Measurements from ENCODE around the gene KYNU.
A peak's percentile ranks its signal among the peaks of the same experiment; 100 is the strongest.

KYNU gene

DNA sequence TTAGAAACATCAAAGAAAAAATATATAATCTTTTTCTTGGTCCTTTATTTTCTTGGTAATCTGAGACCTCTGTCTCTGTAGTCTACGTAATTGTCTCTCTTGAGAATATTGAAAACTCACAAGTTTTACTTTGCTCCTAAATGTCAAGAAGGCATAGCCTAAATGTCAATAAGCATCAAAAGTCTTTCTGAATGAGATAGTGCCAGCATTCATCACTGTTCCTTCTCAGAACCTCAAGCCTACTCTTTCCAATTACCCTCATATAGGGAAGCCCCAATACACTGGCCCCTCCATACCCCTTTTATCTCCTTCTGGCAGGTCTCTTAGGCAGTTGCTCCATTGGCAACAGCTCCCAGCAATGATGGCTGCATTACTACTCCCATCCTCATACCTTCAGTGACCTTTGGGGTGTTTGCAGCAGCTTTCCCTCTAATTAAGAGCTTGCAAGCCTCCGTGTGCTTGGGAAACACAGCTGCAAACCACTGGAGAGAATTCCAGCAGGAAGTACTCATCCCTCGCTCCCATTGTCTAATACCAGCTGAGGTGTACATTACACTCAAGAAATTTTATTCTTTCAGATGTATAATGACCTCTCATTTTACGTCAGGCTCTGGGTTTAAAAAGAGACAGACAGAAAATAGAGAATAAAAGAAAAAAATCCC is 95.8 kb downstream of the KYNU start:
- DNase-seq, result no peak
- Histone ChIP-seq H3K36me3 (replicated peaks) (no peaks in the 10 kb centered on the region), H3K27me3 (replicated peaks) (no peaks in the 10 kb centered on the region), H3K27ac (peak overlapping the region; percentile 67), H3K4me3 (ENCODE audit: low read depth, low read length) (no peak overlapping the region)
- in situ Hi-C loops (cut with HindIII; ENCODE audit: low pct_ligation_motif_present, low sequenced_read_pairs), result no loop called here
- TF ChIP-seq, protein P1, sequence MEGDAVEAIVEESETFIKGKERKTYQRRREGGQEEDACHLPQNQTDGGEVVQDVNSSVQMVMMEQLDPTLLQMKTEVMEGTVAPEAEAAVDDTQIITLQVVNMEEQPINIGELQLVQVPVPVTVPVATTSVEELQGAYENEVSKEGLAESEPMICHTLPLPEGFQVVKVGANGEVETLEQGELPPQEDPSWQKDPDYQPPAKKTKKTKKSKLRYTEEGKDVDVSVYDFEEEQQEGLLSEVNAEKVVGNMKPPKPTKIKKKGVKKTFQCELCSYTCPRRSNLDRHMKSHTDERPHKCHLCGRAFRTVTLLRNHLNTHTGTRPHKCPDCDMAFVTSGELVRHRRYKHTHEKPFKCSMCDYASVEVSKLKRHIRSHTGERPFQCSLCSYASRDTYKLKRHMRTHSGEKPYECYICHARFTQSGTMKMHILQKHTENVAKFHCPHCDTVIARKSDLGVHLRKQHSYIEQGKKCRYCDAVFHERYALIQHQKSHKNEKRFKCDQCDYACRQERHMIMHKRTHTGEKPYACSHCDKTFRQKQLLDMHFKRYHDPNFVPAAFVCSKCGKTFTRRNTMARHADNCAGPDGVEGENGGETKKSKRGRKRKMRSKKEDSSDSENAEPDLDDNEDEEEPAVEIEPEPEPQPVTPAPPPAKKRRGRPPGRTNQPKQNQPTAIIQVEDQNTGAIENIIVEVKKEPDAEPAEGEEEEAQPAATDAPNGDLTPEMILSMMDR (IDR thresholded peaks at IDR 0.05; ENCODE audit: low read depth, low read length, missing control alignments), result no peak

DNA sequence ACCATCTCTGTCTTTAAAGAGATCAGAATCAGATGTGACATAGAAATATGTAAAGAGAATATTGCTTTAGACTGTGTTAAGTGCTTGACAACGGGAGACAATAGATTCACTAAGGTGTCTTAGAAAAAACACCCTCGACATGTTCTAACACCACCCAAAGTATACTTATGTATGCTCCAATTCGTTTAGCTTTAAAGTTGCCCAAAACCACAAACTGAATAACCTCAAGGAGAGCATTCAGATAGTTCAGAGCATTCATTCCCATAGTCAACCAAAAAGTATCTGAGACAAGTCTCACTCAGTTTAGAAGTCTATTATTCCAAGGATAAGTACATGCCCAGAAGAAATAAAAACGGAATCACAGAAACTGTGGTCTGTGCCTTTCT is 96.4 kb downstream of the KYNU start:
- H3K27me3 ChIP-seq (replicated peaks), result no peaks in the 10 kb centered on the region
- H3K27ac ChIP-seq, result peak overlapping the region; percentile 67
- in situ Hi-C loops (cut with HindIII; ENCODE audit: low pct_ligation_motif_present, low sequenced_read_pairs), result no loop called here
- no peak overlapping the region for H3K4me3 ChIP-seq (ENCODE audit: low read depth, low read length)
- TF ChIP-seq, protein P1 (IDR thresholded peaks at IDR 0.05; ENCODE audit: low read depth, low read length, missing control alignments), result no peak
- DNase-seq, result no peak
- H3K36me3 ChIP-seq (replicated peaks), result no peaks in the 10 kb centered on the region

DNA sequence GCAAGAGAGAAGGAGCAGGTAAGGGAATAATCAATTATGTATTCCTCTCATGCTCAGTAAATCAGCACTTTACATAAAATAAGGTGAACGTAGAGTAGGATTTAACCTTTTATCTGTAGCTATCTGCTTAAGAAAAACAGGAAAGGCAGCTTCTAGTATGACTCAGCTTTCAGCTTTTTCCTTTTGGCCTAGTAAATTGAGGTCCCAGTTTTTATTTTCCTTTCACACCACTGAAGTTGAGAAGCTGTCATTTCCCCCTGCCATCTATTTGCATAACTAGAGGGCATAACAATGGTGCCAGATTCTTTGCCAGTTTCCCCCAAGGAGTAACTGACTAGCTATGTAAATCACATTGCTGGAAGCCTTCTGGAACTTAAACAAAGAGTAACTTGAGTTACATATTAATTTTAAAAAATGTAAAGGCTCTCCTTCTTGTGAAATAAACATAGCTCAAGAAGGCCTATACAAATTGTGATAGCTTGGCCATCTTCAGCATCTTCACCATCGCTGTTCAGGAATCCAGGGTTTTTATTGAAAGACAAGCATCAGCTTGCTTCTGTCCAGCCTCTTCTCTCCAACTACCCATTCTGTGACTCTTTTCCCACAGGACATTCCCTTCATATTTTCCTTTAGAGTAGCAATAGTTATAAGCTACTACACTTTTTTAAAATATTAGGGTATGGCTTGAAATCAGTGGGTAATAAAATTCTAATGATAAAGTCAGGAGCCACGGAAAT is 97.0 kb downstream of the KYNU start:
- H3K27ac ChIP-seq, result peak overlapping the region; percentile 67
- peak; percentile 35 for DNase-seq
- no peaks in the 10 kb centered on the region for H3K36me3 ChIP-seq (replicated peaks)
- in situ Hi-C loops (cut with HindIII; ENCODE audit: low pct_ligation_motif_present, low sequenced_read_pairs), result loop anchor here (25.0 kb wide), 1 partner anchor 287 kb away; no protein-coding TSS in a partner anchor
- H3K27me3 ChIP-seq (replicated peaks), result no peaks in the 10 kb centered on the region
- TF ChIP-seq, protein P1 (IDR thresholded peaks at IDR 0.05; ENCODE audit: low read depth, low read length, missing control alignments), result no peak
- H3K4me3 ChIP-seq (ENCODE audit: low read depth, low read length), result no peak overlapping the region

DNA sequence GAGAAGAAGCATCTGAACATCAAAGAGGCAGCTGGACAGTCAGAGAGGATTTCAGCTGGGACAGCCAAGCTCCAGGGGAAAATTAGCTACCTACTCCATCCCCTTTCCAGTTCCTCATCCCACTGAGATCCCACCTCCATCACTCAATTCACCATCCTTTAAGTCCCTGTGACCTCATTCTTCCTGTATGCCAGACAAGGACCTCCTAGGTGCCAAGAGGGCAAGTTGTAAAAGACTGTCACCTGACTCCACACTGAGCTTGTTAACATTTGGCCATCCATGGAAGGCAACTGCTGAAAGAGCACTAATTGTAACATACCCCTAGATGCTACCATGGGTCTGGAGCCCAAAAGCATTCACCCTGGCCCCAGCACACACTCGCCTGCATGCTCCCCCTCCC is 97.8 kb downstream of the KYNU start:
- Histone ChIP-seq H3K4me3 (ENCODE audit: low read depth, low read length) (no peak overlapping the region), H3K27me3 (replicated peaks) (no peaks in the 10 kb centered on the region), H3K36me3 (replicated peaks) (no peaks in the 10 kb centered on the region), H3K27ac (no peak overlapping the region)
- DNase-seq, result no peak
- in situ Hi-C loops (cut with HindIII; ENCODE audit: low pct_ligation_motif_present, low sequenced_read_pairs), result loop anchor here (25.0 kb wide), 1 partner anchor 288 kb away; no protein-coding TSS in a partner anchor
- TF ChIP-seq, protein P1 (IDR thresholded peaks at IDR 0.05; ENCODE audit: low read depth, low read length, missing control alignments), result no peak

DNA sequence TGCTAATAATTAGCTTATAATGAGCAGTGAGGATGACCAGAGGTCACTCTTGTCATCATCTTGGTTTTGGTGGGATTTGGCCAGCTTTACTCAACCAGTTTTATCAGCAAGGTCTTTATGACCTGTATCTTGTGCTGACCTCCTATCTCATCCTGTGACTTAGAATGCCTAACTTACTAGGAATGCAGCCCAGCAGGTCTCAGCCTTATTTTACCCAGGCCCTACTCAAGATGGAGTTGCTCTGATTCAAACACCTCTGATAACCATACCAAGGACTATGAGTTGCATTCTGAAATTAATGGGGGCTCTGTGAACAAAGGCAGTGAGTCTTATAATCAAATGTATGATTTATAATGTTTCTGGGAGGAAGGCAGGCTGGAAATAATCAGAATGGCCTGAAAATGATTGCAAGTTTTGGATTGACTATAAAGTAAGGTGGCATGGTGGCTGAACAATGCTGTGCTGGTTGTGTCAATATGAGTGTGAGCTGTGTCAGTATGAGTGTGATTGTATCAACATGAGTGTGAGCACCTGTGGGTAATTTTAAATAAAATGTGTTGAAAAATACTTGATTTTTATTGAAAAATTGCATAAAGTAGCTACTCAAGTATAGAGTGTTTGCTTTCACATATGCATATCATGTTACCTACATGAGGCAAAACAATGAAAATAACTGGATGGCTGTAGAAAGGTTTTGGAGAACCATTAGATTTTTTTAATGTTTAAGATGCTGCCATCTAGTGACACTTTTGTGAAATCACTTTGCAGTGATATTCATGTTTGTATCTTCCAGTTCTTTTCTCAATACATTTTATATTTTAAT is 103.0 kb downstream of the KYNU start:
- Histone ChIP-seq H3K4me3 (ENCODE audit: low read depth, low read length) (no peak overlapping the region), H3K36me3 (replicated peaks) (no peaks in the 10 kb centered on the region), H3K27me3 (replicated peaks) (no peaks in the 10 kb centered on the region), H3K27ac (no peak overlapping the region)
- in situ Hi-C loops (cut with HindIII; ENCODE audit: low pct_ligation_motif_present, low sequenced_read_pairs), result loop anchor here (25.0 kb wide), 1 partner anchor 293 kb away; no protein-coding TSS in a partner anchor
- TF ChIP-seq, protein P1 (IDR thresholded peaks at IDR 0.05; ENCODE audit: low read depth, low read length, missing control alignments), result peak; percentile 26
- peak; percentile 43 for DNase-seq
